Right forelimb (tissue), 1 donor: ENCODE measurements around the gene NUDT22.
"Not testable (repeated sequence)": the region's sequence is repeated elsewhere in the genome, so short reads cannot be mapped to it uniquely, and the experiment has no call there.

ENCODE experiments used
- DNase-seq: peaks from one replicate; pipeline ENCODE4 v3.0.0-alpha.2; 2018

Gene NUDT22

GRCh38 chr11:64245401-64245796, 19.3 kb downstream of the NUDT22 start:
- peak; percentile 78 for DNase-seq

DNA sequence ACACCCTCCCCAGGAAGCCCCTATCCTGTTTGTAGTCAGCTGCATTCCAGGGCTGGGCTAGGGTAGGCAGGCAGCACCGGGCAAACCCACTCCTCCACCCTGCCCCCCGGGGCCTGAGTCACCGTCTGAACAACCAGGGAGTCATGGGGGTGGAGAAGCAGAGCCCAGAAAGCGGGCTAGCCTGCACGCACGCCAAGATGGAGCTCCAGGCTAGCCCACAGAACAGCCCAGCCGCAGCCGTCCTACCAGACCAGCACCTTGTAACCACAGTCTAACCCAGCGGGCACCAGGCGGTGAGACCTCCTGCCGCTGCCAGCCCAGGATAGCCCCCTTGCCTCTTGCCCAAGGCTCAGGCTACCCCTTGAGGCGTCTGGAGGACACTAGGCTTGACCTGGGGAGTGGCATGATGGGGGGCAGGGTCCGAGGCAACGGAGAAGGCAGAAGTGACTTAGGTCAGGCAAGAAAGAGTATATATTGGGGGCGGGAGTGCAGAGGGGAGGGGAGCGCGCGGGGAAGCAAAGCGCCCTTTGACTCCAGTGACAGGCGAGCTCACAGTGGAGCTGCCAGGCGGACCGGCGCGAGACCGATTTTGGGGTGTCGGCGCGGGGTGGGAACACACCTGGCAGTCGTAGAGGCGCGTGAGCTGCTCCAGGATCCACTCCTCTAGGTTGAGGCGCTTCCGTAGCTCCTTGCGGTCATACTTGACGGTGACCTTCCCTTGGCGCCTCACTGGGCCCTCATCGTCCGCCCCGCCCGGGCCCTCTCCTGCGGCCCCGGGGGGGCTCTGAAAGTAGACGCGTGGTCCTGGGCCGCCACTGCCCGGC, 19.9 kb downstream of the NUDT22 start:
- DNase-seq: peak; percentile 78

DNA sequence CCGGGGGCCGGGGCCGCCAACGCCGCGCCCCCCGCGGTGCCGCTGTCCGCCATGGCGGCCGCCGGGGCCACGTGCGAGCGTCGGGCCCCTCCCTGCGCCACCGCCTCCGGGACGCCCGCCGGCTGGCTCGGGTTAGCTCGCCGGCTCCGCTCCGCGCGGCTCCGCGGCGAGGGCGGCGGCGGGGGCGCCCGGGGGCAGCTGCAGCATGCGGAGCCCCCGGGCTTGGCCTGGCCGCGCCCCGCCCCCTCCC, 20.5 kb downstream of the NUDT22 start:
- DNase-seq: not testable (repeated sequence)

- peak; percentile 92 for DNase-seq
Observed at GRCh38 chr11:64246871-64247728, 21.0 kb downstream of the NUDT22 start, which contains the start of gene PPP1R14B. Gene PPP1R14B (minus strand): TSS chr11:64246943. CDS start chr11:64246673, 270 bp downstream.

- DNase-seq: no peak
Observed at GRCh38 chr11:64247729-64248531, 21.9 kb downstream of the NUDT22 start.

DNA sequence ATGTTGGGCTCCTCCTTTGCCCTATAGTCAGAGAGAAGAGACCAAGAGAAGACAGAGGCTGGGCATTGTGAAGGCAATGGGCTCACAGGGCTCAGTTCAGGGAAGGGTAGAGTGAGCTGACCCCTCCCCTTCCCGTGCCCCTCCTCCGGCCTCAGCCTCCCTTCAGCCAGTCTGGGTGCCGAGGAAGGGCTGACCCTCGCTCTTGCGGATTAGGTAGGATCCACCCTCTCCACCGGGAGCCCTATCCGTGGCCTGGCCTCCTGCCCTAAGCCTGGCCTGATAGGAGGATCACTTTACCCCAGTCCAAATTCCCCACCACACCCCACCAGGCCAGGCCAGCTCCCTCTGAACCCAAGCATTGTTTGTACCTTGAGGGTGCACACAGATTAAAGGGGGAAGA, 22.5 kb downstream of the NUDT22 start:
- DNase-seq: no peak

GRCh38 chr11:64249038-64249437, 23.0 kb downstream of the NUDT22 start:
- no peak for DNase-seq

DNA sequence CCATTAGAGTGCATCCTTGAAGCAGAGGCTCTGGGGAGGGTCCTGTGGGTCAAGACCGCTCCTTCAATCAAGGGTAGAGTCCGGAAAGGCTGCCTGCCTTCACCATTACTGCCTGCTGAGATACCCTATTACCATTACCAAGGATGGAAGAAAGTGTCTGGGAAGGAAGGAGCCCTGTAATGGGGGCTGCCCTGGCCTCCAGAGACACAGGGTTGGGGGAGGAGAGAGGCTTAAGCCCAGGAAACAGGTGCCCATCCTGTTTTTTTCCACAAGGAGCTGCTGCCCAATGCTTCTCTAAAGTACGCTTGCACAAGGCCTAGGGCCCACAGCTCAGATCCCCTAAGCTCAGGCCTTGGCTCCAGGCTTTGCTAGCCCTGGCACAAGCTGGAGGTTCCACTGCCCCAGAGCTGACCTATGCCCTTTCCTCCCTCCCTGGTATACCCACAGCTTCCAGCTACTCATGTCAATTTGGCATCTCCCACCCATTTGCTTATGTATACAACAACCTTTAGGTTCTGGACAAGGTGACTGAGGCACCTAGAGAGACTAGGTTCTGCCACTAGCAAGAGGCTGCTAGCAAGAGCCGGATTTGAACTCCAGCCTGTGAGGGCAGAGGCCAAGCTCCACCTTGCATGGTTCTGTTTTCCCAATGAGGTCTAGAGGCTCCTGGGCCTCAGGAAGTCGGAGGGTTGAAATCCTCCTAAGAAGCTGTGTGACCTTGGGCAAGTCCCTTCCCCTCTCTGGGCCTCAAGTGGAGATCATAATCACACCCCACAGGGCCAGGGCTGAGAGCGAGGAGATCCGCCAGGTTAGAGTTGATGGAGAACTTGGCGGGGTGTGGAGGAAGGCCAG, 23.7 kb downstream of the NUDT22 start:
- no peak for DNase-seq

DNA sequence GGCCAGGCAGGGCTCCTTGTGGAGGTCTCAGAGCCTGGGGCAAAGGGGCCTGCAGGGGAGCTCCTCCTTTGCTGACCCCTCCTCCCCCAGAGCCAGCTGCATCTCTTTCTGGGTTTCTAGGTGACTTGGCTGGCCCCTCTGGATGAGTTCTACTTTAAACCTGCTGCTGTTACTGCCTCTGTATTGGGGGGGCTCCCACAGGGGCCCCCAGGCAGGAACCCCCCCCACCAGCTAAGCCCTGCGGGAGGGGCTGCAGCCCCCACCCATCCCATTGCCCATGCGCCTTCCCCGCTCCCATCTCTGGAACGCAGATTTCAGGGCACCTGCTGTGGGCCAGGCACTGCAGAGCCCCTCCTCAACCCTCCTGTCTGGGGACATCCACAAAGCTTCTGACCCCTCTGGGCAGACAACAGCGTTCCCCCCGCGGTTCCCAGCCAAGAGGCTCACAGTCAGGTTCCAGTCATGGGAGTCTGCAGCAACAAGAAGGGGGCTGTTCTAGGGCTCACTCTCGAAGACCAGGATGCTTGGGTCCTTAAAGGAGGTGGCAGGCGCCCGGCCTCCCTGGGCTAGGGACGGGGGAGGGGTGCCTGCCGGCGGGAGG, 24.4 kb downstream of the NUDT22 start:
- no peak for DNase-seq

DNA sequence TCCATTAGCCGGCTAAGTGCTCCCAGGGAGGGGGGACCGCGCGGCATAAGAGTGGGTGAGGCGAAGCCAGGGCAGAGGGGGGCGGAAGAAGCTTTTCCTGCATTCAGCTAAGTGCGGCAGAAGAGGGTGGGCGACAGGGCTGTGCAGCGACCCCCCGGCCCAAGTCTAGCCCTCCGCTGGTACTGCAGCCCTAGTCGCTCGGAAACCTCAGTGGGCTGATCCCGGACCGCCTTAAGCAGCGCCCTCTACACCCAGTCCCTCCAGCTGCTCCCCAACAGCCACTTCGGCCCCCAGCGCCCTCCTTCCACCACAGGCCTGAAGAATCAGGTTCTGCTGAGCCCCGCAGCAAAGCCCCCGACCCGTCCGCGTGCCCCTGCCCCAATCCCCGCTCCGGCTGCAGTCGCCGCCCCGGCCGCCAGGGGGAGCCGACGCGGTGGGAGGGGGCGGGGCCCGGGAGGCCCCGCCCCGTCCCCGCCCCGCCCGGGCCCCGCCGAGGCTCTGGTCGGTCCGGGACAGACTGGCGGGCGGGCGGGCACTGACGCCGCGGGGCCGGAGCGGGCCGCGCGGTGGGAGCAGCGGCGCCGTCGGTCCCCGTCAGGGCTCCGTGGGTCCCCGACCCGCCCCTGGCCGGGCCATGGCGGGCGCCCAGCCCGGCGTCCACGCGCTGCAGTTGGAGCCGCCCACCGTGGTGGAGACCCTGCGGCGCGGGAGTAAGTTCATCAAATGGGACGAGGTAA, 25.1 kb downstream of the NUDT22 start, which contains the start of gene PLCB3:
Gene PLCB3, plus strand, starts transcription at position 515 of the 737 bp plus-strand sequence. Its CDS starts 120 bp downstream, at position 635.
- peak; percentile 82 for DNase-seq

DNA sequence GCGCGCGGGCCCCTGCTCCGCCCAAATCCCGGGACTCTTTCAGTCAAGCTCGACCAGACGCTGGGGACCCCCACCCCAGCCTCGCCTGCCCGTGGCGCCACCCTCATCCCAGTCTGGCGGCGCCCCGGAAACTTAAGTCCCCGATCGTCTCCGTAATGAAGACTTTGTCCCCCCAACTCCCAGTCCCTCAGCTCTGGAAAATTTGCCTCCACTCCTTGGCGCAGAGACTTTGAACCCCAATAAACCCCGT, 25.6 kb downstream of the NUDT22 start:
- DNase-seq: no peak

GRCh38 chr11:64252003-64252872, 26.2 kb downstream of the NUDT22 start:
- DNase-seq: no peak

- no peak for DNase-seq
Observed at GRCh38 chr11:64253043-64253442, 27.0 kb downstream of the NUDT22 start.

- no peak for DNase-seq
Observed at GRCh38 chr11:64253481-64253880, 27.4 kb downstream of the NUDT22 start.

DNA sequence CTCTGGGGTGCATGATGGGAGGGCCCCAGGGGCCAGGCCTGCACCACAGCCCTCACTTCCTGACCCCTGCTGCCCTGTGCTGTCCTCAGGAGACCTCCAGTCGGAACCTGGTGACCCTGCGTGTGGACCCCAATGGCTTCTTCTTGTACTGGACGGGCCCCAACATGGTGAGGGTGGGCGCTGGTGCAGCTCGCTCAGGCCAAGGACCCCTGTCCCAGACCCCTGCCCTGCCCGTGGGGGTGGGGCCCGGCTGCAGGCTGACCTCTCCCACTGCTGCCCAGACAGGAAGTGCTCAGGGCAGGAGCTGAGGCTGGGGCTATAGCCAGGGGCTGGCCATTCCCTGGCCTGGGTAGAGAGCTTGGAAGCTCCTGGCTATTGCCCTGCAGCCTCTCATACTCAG, 28.3 kb downstream of the NUDT22 start:
- no peak for DNase-seq

DNA sequence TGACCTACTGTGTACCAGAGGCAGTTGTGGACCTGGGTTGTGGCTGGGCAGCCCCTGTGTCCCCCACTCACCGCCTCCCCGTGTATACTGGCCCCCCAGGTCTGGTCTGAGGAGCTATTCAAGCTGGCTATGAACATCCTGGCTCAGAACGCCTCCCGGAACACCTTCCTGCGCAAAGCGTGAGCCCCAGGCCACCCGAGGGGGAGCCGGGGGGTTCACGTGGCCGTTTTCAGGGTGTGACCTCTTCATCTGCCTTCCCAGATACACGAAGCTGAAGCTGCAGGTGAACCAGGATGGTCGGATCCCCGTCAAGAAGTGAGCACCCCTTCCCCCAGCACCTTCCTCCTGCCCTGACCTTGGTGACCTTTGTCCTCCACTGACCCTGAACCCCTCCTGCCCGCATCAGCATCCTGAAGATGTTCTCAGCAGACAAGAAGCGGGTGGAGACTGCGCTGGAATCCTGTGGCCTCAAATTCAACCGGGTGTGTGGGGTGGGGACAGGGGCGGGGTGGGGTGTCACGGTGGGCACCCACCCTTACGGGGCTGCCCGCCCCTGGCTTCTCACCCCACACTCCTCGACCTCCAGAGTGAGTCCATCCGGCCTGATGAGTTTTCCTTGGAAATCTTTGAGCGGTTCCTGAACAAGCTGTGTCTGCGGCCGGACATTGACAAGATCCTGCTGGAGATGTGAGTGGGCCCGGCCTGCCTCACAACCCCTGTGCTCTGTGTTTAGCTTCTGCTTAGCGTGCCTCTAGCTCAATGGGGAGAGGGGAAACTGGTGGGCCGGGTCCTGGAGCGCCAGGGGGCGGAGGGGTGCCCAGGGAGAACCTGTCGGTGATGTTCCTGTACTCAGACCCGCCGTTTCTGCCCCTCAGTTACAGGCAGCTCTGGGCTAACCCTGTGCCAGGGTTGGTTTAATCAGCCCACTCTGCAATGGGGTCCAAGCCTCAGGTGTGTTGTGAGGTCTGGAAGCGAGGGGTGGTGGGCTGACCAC, 29.4 kb downstream of the NUDT22 start:
- no peak for DNase-seq

GRCh38 chr11:64256300-64256699, 30.2 kb downstream of the NUDT22 start:
- no peak for DNase-seq

GRCh38 chr11:64258356-64258755, 32.3 kb downstream of the NUDT22 start:
- no peak for DNase-seq

DNA sequence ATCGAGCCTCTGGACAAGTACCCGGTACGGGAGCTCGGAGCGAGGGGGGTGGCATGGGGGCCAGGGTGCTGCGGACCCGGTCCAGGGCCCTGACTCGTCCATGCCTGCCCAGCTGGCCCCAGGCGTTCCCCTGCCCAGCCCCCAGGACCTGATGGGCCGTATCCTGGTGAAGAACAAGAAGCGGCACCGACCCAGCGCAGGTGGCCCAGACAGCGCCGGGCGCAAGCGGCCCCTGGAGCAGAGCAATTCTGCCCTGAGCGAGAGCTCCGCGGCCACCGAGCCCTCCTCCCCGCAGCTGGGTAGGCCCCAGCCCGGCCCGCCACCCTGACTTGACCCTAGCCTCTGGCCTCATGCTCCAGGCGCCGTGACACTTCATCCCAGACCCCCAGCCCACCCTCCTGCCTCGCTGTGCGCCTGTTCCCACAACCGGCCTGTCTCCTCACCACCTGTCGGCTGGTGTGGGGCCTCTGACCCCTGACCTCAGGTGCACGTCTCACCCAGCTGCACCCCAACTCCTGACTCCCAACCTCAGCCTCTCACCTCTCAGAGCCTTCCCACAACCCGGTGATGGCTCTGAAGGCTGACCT, 33.0 kb downstream of the NUDT22 start:
- no peak for DNase-seq
